ENCODE data around the gene GRM4.

DNA sequence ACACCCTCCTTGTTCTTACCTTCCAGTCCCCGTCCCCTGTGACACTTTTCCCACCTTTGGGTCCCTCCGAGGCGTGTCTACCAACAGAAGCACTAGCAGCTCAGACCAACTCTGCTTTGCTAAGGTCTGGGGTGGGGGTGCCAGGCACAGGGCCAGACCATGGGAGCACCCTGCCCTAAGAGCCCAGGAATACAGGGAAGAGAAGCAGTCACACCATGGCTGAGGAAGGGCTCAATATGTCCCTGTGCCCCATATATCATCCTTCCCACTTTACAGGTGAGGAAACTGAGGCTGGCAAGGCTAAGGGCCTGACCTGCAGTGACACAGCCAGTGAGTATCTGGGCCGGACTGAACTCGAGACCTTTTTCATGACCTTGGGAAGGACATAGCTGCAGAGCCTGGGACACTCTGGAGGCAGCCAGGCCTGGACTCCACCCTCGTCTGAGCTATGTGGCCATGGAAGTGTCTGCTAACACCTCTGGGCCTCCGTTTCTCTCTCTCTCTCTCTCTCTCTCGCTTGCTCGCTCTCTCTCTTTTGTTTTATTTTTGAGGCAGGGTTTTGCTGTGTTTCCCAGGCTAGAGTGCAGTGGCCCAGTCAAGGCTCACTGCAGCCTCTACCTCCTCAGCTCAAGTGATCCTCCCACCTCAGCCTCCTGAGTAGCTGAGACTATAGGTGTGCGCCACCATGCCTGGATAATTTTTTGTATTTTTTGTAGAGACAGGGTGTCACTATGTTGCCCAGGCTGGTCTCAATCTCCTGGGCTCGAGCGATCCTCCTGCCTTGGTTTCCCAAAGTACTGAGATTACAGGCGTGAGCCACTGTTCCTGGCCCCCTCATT is 156.7 kb downstream of the GRM4 start:
- TF ChIP-seq, protein P1, sequence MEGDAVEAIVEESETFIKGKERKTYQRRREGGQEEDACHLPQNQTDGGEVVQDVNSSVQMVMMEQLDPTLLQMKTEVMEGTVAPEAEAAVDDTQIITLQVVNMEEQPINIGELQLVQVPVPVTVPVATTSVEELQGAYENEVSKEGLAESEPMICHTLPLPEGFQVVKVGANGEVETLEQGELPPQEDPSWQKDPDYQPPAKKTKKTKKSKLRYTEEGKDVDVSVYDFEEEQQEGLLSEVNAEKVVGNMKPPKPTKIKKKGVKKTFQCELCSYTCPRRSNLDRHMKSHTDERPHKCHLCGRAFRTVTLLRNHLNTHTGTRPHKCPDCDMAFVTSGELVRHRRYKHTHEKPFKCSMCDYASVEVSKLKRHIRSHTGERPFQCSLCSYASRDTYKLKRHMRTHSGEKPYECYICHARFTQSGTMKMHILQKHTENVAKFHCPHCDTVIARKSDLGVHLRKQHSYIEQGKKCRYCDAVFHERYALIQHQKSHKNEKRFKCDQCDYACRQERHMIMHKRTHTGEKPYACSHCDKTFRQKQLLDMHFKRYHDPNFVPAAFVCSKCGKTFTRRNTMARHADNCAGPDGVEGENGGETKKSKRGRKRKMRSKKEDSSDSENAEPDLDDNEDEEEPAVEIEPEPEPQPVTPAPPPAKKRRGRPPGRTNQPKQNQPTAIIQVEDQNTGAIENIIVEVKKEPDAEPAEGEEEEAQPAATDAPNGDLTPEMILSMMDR (IDR thresholded peaks at IDR 0.05) = no peak
- TF ChIP-seq POLR2A (IDR thresholded peaks at IDR 0.05) = no peak

Measured in right lobe of liver (tissue), 4 donors.